WTC11 (cell line): Measurements from ENCODE around the gene GADD45GIP1.

Source experiments
- CREM ChIP-seq: sonication (generic); formaldehyde crosslinking; IDR thresholded peaks from 2 replicates; pipeline ENCODE4 v1.8.1; 2022; ENCODE audit warnings: mild to moderate bottlenecking, missing genetic modification reagents, moderate library complexity
- SP1 ChIP-seq: sonication (generic); formaldehyde crosslinking; conservative IDR thresholded peaks from 2 replicates; pipeline ENCODE4 v1.8.1; 2022; ENCODE audit warnings: missing genetic modification reagents
- TEAD4 ChIP-seq: sonication (generic); formaldehyde crosslinking; IDR thresholded peaks from 2 replicates; pipeline ENCODE4 v1.8.0; 2022; ENCODE audit warnings: mild to moderate bottlenecking, missing genetic modification reagents
- TP53 ChIP-seq: sonication (generic); formaldehyde crosslinking; IDR thresholded peaks from 2 replicates; pipeline ENCODE4 v1.8.1; 2023; ENCODE audit warnings: mild to moderate bottlenecking, missing genetic modification reagents
- ZNF121 ChIP-seq: sonication (generic); formaldehyde crosslinking; IDR thresholded peaks from 2 replicates; pipeline ENCODE4 v1.8.0; 2023; ENCODE audit warnings: missing genetic modification reagents
- TF ChIP-seq, protein P1 (sequence below): fragments of 200-600 bp; IDR thresholded peaks from 2 replicates; pipeline ENCODE4 v1.8.0; 2022; ENCODE audit warnings: antibody characterized with exemption

DNA sequence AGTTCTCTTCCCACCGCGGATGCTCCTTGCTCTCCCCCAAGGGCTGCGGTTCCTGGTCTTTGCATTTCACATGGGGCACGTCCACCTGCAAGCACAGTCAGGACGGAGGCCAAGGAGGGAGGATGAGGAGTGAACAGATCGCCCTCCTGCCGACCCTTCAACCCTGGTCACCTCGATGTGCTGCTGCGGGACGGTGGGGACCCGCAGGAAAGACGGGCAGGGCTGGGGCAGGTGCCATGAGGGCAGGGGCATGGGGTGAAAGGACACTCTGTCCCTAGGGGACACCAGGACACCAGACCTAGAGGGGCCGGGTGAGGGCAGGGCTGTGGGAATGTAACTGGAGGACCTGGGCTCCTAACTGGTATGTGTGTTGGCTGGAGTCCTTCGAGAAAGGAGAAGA is 38.8 kb downstream of the GADD45GIP1 start:
- no peak for TF ChIP-seq SP1
- no peak for TF ChIP-seq ZNF121
- TF ChIP-seq, protein P1, sequence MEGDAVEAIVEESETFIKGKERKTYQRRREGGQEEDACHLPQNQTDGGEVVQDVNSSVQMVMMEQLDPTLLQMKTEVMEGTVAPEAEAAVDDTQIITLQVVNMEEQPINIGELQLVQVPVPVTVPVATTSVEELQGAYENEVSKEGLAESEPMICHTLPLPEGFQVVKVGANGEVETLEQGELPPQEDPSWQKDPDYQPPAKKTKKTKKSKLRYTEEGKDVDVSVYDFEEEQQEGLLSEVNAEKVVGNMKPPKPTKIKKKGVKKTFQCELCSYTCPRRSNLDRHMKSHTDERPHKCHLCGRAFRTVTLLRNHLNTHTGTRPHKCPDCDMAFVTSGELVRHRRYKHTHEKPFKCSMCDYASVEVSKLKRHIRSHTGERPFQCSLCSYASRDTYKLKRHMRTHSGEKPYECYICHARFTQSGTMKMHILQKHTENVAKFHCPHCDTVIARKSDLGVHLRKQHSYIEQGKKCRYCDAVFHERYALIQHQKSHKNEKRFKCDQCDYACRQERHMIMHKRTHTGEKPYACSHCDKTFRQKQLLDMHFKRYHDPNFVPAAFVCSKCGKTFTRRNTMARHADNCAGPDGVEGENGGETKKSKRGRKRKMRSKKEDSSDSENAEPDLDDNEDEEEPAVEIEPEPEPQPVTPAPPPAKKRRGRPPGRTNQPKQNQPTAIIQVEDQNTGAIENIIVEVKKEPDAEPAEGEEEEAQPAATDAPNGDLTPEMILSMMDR: no peak
- no peak for TF ChIP-seq TP53 (CRISPR knock-in tag)
- TF ChIP-seq TEAD4 (CRISPR knock-in tag): no peak
- no peak for TF ChIP-seq CREM (CRISPR knock-in tag)
